ENCODE measurements around the gene LGMN.

DNA sequence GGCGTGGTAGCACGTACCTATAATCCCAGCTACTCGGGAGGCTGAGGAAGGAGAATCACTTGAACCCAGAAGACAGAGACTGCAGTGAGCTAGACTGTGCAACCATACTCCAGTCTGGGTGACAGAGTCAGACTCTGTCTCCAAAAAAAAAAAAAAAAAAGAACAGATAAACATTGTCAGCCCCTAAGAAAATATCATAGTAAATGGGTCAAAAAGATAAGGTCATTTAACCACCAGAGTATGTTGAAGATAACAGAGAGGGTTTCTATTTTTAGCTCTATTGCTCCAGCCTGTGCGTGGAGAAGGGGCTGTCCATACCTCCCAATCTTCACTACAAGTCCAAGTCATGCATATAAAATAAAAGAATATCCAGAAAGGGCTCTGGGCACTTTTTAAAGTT, 15.4 kb downstream of the LGMN start:
- TF ChIP-seq, protein P1, sequence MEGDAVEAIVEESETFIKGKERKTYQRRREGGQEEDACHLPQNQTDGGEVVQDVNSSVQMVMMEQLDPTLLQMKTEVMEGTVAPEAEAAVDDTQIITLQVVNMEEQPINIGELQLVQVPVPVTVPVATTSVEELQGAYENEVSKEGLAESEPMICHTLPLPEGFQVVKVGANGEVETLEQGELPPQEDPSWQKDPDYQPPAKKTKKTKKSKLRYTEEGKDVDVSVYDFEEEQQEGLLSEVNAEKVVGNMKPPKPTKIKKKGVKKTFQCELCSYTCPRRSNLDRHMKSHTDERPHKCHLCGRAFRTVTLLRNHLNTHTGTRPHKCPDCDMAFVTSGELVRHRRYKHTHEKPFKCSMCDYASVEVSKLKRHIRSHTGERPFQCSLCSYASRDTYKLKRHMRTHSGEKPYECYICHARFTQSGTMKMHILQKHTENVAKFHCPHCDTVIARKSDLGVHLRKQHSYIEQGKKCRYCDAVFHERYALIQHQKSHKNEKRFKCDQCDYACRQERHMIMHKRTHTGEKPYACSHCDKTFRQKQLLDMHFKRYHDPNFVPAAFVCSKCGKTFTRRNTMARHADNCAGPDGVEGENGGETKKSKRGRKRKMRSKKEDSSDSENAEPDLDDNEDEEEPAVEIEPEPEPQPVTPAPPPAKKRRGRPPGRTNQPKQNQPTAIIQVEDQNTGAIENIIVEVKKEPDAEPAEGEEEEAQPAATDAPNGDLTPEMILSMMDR (conservative IDR thresholded peaks at IDR 0.05 in 1 of 2, IDR thresholded peaks at IDR 0.05 in 1 of 2; ENCODE audit: low read depth in 1 of 2, low read length in 2 of 2) = no peak
- no peak for TF ChIP-seq EZH2 (IDR thresholded peaks at IDR 0.05; ENCODE audit: low read length, missing control alignments)
